Breast epithelium (tissue), 4 donors: ENCODE results near the gene CCDC85C. TPM values are rescaled to one million over a fixed set of nuclear protein-coding genes. Genes with fewer than 3 reads are reported as not detected.

Source experiments
- DNase-seq, 2 donors: peaks; one replicate each; pipeline ENCODE4 v3.0.0-alpha.2; 2019; ENCODE audit warnings: low spot score in 2 of 2
- H3K27ac ChIP-seq, 2 donors: fragments of 200-600 bp; sonication (generic) in 1 of 2; one replicate each; pipeline ENCODE4 v1.5.1; 2016 to 2019; ENCODE audit warnings: mild to moderate bottlenecking in 1 of 2
- H3K27me3 ChIP-seq, 2 donors: fragments of 200-600 bp; sonication (generic) in 1 of 2; one replicate each; pipeline versions ENCODE4 v1.5.1 to v1.6.0; 2017 to 2019; ENCODE audit warnings: control low read depth in 1 of 2, mild to moderate bottlenecking in 1 of 2
- H3K36me3 ChIP-seq: fragments of 200-600 bp; one replicate; pipeline ENCODE4 v1.5.1; 2019
- H3K4me1 ChIP-seq, 2 donors: fragments of 200-600 bp; sonication (generic); one replicate each; pipeline ENCODE4 v1.5.1; 2016 to 2019; ENCODE audit warnings: control low read depth in 1 of 2
- H3K4me3 ChIP-seq, 3 donors: fragments of 200-600 bp; sonication (generic); 1 replicate in 2 of 3; 2 replicates in 1 of 3; pipeline ENCODE4 v1.5.1; 2016 to 2019; ENCODE audit warnings: mild to moderate bottlenecking in 3 of 3, moderate library complexity in 2 of 3
- H3K9me3 ChIP-seq, 2 donors: fragments of 200-600 bp; sonication (generic) in 1 of 2; one replicate each; pipeline ENCODE4 v1.5.1; 2016 to 2019; ENCODE audit warnings: control low read depth in 1 of 2
- POLR2A ChIP-seq: fragments of 450-650 bp; IDR thresholded peaks from one replicate; pipeline ENCODE4 v1.6.1; 2016; ENCODE audit warnings: antibody characterized with exemption, mild to moderate bottlenecking, moderate library complexity
- POLR2AphosphoS5 ChIP-seq, 3 donors: sonication (generic); formaldehyde crosslinking; IDR thresholded peaks; one replicate each; pipeline ENCODE4 v1.6.1; 2017; ENCODE audit warnings: antibody characterized with exemption in 3 of 3
- intact Hi-C: fragments of 100-400 bp; cut with DNase I; formaldehyde crosslinking; loops from one replicate; pipeline ENCODE4 v1.15.1; 2023; ENCODE audit warnings: low total_unique reads
- total RNA-seq, 3 donors: library from RNA; depleted of rRNA; stranded (reverse); fragments of >200 nt; gene quantifications; one replicate each; pipeline ENCODE4 v1.1.0, GENCODE V29; 2016
- TF ChIP-seq, protein P1 (sequence below), 3 donors: fragments of 450-650 bp; IDR thresholded peaks; one replicate each; pipeline ENCODE4 v1.5.1; 2016 to 2017; ENCODE audit warnings: antibody characterized with exemption in 3 of 3, mild to moderate bottlenecking in 3 of 3, moderate library complexity in 3 of 3

Gene CCDC85C
- total RNA-seq, 3 donors from 2014 or later: 1.3 to 8.3 (median 4.3) TPM

DNA sequence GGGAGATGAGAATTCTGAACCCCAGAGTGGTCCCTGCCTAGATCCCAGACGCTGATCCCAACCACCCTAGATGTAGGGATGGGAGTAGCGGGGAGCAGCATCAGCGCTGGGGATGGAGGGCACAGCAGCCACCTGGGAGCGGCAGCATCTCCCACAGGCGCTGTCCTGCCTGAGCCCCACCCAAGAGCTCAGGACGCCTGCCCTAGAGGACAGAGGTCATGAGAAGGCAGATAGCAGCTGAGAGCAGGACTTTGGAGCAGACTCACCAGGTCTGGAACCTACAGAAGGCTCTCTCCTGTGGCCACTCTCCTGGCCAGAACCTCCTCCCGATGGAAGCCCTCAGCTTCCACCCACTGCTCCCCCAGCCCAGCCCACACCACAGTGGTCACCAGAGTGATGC lies 7.2 kb downstream of the CCDC85C start:
- H3K4me1 ChIP-seq: peaks cover under 1 to 7% of the 10 kb centered on the region in 2 donors
- no peak for DNase-seq
- no peaks in the 10 kb centered on the region for H3K27me3 ChIP-seq
- intact Hi-C loops: no loop called here
- H3K4me3 ChIP-seq: no peak overlapping the region
- TF ChIP-seq POLR2A: no peak
- TF ChIP-seq, protein P1, sequence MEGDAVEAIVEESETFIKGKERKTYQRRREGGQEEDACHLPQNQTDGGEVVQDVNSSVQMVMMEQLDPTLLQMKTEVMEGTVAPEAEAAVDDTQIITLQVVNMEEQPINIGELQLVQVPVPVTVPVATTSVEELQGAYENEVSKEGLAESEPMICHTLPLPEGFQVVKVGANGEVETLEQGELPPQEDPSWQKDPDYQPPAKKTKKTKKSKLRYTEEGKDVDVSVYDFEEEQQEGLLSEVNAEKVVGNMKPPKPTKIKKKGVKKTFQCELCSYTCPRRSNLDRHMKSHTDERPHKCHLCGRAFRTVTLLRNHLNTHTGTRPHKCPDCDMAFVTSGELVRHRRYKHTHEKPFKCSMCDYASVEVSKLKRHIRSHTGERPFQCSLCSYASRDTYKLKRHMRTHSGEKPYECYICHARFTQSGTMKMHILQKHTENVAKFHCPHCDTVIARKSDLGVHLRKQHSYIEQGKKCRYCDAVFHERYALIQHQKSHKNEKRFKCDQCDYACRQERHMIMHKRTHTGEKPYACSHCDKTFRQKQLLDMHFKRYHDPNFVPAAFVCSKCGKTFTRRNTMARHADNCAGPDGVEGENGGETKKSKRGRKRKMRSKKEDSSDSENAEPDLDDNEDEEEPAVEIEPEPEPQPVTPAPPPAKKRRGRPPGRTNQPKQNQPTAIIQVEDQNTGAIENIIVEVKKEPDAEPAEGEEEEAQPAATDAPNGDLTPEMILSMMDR (IDR thresholded peaks at IDR 0.05): no peak
- TF ChIP-seq POLR2AphosphoS5 (IDR thresholded peaks at IDR 0.05): no peak
- H3K9me3 ChIP-seq: no peaks in the 10 kb centered on the region
- peak overlapping the region; percentile 63 to 86 for H3K27ac ChIP-seq
- H3K36me3 ChIP-seq: no peaks in the 10 kb centered on the region

DNA sequence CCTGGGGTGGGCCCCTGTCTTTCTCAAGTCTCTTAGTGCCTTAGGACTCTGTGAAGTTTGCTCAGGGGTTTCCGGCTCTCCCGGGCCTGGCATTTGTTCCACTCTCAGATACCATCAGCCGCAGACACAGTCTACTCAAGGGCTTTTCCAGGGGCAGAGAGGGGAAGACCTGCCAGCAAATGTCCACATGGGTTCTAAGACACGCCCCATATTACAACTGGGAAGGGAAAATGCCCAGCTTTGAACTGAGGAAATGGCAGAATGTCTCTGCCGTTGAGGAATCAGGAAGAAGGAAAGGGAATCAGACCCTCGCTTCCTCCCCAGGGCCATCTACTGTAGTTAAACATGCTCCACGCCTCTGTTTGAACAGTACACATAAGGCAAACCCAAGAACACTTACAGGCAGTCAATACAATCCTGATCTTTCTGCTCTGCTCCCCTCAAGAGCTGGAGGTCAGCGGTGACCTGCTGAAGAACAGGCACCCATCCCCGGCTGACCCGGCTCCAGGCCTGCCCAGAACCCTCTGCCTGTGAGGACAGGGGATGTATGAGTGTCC lies 7.9 kb downstream of the CCDC85C start:
- peak in 1 of 2 donors; percentile 52 for DNase-seq
- H3K4me1 ChIP-seq: peaks cover 0 to 7% of the 10 kb centered on the region in 2 donors
- H3K9me3 ChIP-seq: no peaks in the 10 kb centered on the region
- H3K36me3 ChIP-seq: no peaks in the 10 kb centered on the region
- TF ChIP-seq POLR2AphosphoS5 (IDR thresholded peaks at IDR 0.05): no peak
- TF ChIP-seq POLR2A: no peak
- TF ChIP-seq, protein P1 (IDR thresholded peaks at IDR 0.05): no peak
- intact Hi-C loops: no loop called here
- H3K27ac ChIP-seq: peak overlapping the region; percentile 63 to 86
- peak overlapping the region in 1 of 3 donors; percentile 8 for H3K4me3 ChIP-seq
- no peaks in the 10 kb centered on the region for H3K27me3 ChIP-seq

DNA sequence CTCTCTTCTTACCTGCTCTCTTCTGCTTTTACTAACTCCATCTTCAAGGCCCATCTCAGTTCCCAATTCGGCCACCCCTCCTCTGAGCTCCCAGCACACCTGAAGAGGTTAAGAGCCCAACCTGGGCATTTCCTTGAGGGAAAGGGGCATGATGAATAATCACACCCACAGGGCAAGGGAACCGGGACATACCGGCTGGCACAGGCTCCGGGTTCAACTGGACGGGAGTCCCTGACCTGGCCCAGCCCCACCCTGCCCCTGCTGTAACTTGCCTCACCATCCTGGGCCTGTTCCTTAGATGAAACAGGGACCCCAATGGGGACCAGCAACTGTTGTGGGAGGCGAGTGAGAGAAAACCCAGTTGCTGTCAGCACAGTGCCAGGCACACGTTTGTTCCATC lies 8.5 kb downstream of the CCDC85C start:
- DNase-seq: no peak
- TF ChIP-seq POLR2AphosphoS5 (IDR thresholded peaks at IDR 0.05) (no peak), POLR2A (no peak)
- TF ChIP-seq, protein P1 (IDR thresholded peaks at IDR 0.05): no peak
- Histone ChIP-seq H3K4me1 (peaks cover 0 to 13% of the 10 kb centered on the region in 2 donors), H3K4me3 (no peak overlapping the region), H3K27ac (peak overlapping the region; percentile 63 to 86), H3K36me3 (no peaks in the 10 kb centered on the region), H3K9me3 (no peaks in the 10 kb centered on the region), H3K27me3 (no peaks in the 10 kb centered on the region)
- intact Hi-C loops: no loop called here

DNA sequence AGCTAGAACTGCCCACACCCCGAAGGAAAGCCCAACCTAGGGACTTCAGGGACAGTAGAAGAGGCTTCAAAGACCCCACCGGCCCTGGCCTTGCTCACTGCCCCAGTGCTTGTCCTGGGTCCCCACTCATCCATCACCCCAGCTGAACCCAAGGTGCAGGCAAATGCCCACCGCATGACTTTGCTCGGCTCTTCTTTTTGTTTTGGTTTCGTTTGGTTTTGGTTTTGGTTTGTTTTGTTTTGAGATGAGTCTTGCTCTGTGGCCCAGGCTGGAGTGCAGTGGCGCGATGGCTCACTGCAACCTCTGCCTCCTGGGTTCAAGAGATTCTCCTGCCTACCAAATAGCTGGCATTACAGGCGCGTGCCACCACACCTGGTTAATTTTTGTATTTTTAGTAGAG lies 9.0 kb downstream of the CCDC85C start:
- H3K27ac ChIP-seq: no peak overlapping the region
- DNase-seq: no peak
- no peaks in the 10 kb centered on the region for H3K27me3 ChIP-seq
- no peaks in the 10 kb centered on the region for H3K9me3 ChIP-seq
- TF ChIP-seq POLR2AphosphoS5 (IDR thresholded peaks at IDR 0.05): no peak
- TF ChIP-seq, protein P1 (IDR thresholded peaks at IDR 0.05): no peak
- no peak for TF ChIP-seq POLR2A
- no peak overlapping the region for H3K4me3 ChIP-seq
- intact Hi-C loops: no loop called here
- H3K4me1 ChIP-seq: peaks cover 0 to 14% of the 10 kb centered on the region in 2 donors
- H3K36me3 ChIP-seq: no peaks in the 10 kb centered on the region

DNA sequence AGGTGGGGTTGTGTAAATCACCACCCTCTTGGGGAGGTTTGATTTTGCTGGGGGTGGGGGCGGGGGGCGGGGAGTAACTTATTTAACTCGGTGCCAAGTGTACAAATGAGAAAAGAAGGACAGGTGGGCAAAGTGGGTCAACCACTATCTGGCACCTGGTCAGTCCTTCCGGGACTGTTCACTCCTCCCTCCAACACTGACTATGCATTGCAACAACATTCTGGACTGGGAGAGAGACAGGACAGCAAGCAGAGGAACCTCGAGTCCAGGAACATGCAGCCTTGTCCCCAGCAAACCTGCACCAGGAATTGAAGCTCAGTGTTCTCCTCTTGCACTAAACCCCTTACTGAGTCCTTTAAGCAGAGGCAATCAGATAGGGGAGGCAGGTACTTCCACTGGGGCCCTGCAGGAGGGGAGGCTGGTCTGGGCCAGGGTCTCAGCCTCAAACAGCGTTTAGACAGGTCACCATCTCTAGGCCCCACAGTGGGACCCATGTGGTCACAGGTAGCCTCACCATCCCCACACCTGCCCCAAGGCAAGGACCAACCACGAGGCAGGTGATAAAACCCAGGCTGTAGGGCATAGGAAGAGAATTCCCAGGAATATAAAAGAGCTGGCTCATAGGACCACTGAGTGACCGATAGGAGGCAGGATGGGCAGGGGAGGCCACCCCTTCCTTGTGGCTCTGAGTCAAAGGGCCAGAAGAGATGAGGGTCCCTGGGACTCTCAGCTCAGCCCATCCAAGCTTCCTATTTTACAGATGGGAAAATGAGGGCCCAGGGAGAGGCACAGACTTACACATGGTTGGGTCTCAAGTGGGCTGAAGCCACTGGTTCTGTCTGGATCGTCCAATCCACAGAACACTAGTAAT lies 9.8 kb downstream of the CCDC85C start:
- no peaks in the 10 kb centered on the region for H3K9me3 ChIP-seq
- TF ChIP-seq, protein P1 (IDR thresholded peaks at IDR 0.05): no peak
- TF ChIP-seq POLR2A: no peak
- TF ChIP-seq POLR2AphosphoS5 (IDR thresholded peaks at IDR 0.05): no peak
- H3K27ac ChIP-seq: no peak overlapping the region
- H3K36me3 ChIP-seq: no peaks in the 10 kb centered on the region
- intact Hi-C loops: no loop called here
- DNase-seq: no peak
- H3K4me3 ChIP-seq: no peak overlapping the region
- H3K4me1 ChIP-seq: peaks cover 0 to 14% of the 10 kb centered on the region in 2 donors
- H3K27me3 ChIP-seq: no peaks in the 10 kb centered on the region
